ENCODE measurements around the gene DPPA4. TPM values are rescaled to one million over a fixed set of nuclear protein-coding genes. Genes with fewer than 3 reads are reported as not detected.

The DPPA4 gene
- total and polyA plus RNA-seq, 7 donors, result 0.16 to 1.1 TPM; not detected in 5

- intact Hi-C loops (cut with DNase I), result no loop called here
- WGBS, 2 donors, result 57 to 72% methylated on average over 8 of the region's 8 CpGs
- no peaks in the 10 kb centered on the region for H3K9me3 ChIP-seq
- no peak overlapping the region for H3K27ac ChIP-seq
- no peak for DNase-seq
- peaks cover 0 to 7% (median 0%) of the 10 kb centered on the region in 4 donors for H3K4me1 ChIP-seq
- no peak overlapping the region for H3K4me3 ChIP-seq
- no peaks in the 10 kb centered on the region for H3K36me3 ChIP-seq
- TF ChIP-seq CTCF (IDR thresholded peaks at IDR 0.05) (no peak), POLR2A (IDR thresholded peaks at IDR 0.05) (no peak), EP300 (IDR thresholded peaks at IDR 0.05) (no peak), POLR2AphosphoS5 (IDR thresholded peaks at IDR 0.05) (no peak)
- H3K27me3 ChIP-seq, result no peaks in the 10 kb centered on the region
Observed at GRCh38 chr3:109355625-109356441, 18.5 kb upstream of the DPPA4 start.

GRCh38 chr3:109353057-109353456 lies 15.7 kb upstream of the DPPA4 start:
- H3K27ac ChIP-seq, result no peak overlapping the region
- peaks cover 0 to 7% (median 0%) of the 10 kb centered on the region in 4 donors for H3K4me1 ChIP-seq
- H3K36me3 ChIP-seq, result no peaks in the 10 kb centered on the region
- no peak for DNase-seq
- H3K27me3 ChIP-seq, result no peaks in the 10 kb centered on the region
- H3K9me3 ChIP-seq, result no peaks in the 10 kb centered on the region
- no peak overlapping the region for H3K4me3 ChIP-seq
- TF ChIP-seq CTCF (IDR thresholded peaks at IDR 0.05) (no peak), POLR2AphosphoS5 (IDR thresholded peaks at IDR 0.05) (no peak), POLR2A (IDR thresholded peaks at IDR 0.05) (no peak), EP300 (IDR thresholded peaks at IDR 0.05) (no peak)
- intact Hi-C loops (cut with DNase I), result no loop called here
- WGBS, 2 donors, result 44 to 55% methylated on average over 2 of the region's 2 CpGs

GRCh38 chr3:109351231-109351630 lies 13.9 kb upstream of the DPPA4 start:
- no peak overlapping the region for H3K4me3 ChIP-seq
- TF ChIP-seq CTCF (IDR thresholded peaks at IDR 0.05) (no peak), EP300 (IDR thresholded peaks at IDR 0.05) (no peak), POLR2A (IDR thresholded peaks at IDR 0.05) (no peak), POLR2AphosphoS5 (IDR thresholded peaks at IDR 0.05) (no peak)
- H3K9me3 ChIP-seq, result no peaks in the 10 kb centered on the region
- no peak for DNase-seq
- peaks cover 0 to 7% (median 0%) of the 10 kb centered on the region in 4 donors for H3K4me1 ChIP-seq
- H3K27ac ChIP-seq, result no peak overlapping the region
- intact Hi-C loops (cut with DNase I), result no loop called here
- no peaks in the 10 kb centered on the region for H3K27me3 ChIP-seq
- no peaks in the 10 kb centered on the region for H3K36me3 ChIP-seq

GRCh38 chr3:109346770-109347295 lies 9.5 kb upstream of the DPPA4 start:
- Histone ChIP-seq H3K4me1 (no peaks in the 10 kb centered on the region), H3K27me3 (no peaks in the 10 kb centered on the region), H3K27ac (no peak overlapping the region), H3K9me3 (no peaks in the 10 kb centered on the region), H3K36me3 (no peaks in the 10 kb centered on the region), H3K4me3 (no peak overlapping the region)
- intact Hi-C loops (cut with DNase I), result no loop called here
- TF ChIP-seq POLR2AphosphoS5 (IDR thresholded peaks at IDR 0.05) (no peak), POLR2A (IDR thresholded peaks at IDR 0.05) (no peak), CTCF (IDR thresholded peaks at IDR 0.05) (no peak), EP300 (IDR thresholded peaks at IDR 0.05) (no peak)
- DNase-seq, result no peak
- WGBS, 2 donors, result 77 to 85% methylated on average over 3 of the region's 3 CpGs
